Measurements from ENCODE around the gene RETREG1. TPM values are rescaled to one million over a fixed set of nuclear protein-coding genes. Genes with fewer than 3 reads are reported as not detected.

Gene RETREG1
- polyA plus RNA-seq, 1 of the 3 experiments (the other 2 are of a cell fraction): 0.43 TPM

DNA sequence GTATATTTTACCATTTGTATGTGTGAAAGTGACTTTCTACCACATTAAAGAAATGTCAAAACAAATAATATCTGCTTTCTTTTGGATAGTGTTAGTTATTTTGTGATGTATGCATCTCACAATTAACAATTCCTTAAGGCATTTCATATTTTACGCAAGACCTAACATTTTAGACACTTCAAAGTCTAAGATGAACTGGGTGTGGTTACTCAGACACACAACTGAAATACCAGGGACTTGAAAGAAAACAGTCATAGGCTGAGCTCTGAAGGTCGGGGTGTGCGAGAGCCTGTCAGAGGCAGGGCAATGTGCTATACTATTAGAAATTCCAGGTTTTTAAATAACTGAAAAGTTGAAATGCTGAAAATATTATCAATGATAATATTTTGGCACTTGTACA lies 106.7 kb downstream of the RETREG1 start:
- TF ChIP-seq FOSL2 (IDR thresholded peaks at IDR 0.05; ENCODE audit: borderline replicate concordance, low read depth): no peak
- TF ChIP-seq, protein P1, sequence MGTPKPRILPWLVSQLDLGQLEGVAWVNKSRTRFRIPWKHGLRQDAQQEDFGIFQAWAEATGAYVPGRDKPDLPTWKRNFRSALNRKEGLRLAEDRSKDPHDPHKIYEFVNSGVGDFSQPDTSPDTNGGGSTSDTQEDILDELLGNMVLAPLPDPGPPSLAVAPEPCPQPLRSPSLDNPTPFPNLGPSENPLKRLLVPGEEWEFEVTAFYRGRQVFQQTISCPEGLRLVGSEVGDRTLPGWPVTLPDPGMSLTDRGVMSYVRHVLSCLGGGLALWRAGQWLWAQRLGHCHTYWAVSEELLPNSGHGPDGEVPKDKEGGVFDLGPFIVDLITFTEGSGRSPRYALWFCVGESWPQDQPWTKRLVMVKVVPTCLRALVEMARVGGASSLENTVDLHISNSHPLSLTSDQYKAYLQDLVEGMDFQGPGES (IDR thresholded peaks at IDR 0.05; ENCODE audit: low read depth, low read length): no peak
- TF ChIP-seq ELF1 (IDR thresholded peaks at IDR 0.05): no peak
- TF ChIP-seq TAF1 (IDR thresholded peaks at IDR 0.05; ENCODE audit: borderline replicate concordance, low read depth, low read length): no peak
- TF ChIP-seq, protein P2, sequence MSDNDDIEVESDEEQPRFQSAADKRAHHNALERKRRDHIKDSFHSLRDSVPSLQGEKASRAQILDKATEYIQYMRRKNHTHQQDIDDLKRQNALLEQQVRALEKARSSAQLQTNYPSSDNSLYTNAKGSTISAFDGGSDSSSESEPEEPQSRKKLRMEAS (IDR thresholded peaks at IDR 0.05; ENCODE audit: low read depth): no peak
- no peak for TF ChIP-seq SMC3 (IDR thresholded peaks at IDR 0.05; ENCODE audit: low read depth, low read length)
- no peak for TF ChIP-seq RAD21 (IDR thresholded peaks at IDR 0.05; ENCODE audit: low read length)
- TF ChIP-seq MXI1 (IDR thresholded peaks at IDR 0.05; ENCODE audit: low read depth, low read length): no peak
- TF ChIP-seq JUND (IDR thresholded peaks at IDR 0.05): no peak
- no peak for TF ChIP-seq EZH2phosphoT487 (IDR thresholded peaks at IDR 0.05; ENCODE audit: borderline replicate concordance, low read depth)
- no peak for TF ChIP-seq RCOR1 (IDR thresholded peaks at IDR 0.05; ENCODE audit: low read length)
- TF ChIP-seq, protein P3, sequence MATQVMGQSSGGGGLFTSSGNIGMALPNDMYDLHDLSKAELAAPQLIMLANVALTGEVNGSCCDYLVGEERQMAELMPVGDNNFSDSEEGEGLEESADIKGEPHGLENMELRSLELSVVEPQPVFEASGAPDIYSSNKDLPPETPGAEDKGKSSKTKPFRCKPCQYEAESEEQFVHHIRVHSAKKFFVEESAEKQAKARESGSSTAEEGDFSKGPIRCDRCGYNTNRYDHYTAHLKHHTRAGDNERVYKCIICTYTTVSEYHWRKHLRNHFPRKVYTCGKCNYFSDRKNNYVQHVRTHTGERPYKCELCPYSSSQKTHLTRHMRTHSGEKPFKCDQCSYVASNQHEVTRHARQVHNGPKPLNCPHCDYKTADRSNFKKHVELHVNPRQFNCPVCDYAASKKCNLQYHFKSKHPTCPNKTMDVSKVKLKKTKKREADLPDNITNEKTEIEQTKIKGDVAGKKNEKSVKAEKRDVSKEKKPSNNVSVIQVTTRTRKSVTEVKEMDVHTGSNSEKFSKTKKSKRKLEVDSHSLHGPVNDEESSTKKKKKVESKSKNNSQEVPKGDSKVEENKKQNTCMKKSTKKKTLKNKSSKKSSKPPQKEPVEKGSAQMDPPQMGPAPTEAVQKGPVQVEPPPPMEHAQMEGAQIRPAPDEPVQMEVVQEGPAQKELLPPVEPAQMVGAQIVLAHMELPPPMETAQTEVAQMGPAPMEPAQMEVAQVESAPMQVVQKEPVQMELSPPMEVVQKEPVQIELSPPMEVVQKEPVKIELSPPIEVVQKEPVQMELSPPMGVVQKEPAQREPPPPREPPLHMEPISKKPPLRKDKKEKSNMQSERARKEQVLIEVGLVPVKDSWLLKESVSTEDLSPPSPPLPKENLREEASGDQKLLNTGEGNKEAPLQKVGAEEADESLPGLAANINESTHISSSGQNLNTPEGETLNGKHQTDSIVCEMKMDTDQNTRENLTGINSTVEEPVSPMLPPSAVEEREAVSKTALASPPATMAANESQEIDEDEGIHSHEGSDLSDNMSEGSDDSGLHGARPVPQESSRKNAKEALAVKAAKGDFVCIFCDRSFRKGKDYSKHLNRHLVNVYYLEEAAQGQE (IDR thresholded peaks at IDR 0.05; ENCODE audit: low read depth, low read length): no peak
- TF ChIP-seq NFIC (IDR thresholded peaks at IDR 0.05; ENCODE audit: borderline replicate concordance): no peak
- TF ChIP-seq, protein P4, sequence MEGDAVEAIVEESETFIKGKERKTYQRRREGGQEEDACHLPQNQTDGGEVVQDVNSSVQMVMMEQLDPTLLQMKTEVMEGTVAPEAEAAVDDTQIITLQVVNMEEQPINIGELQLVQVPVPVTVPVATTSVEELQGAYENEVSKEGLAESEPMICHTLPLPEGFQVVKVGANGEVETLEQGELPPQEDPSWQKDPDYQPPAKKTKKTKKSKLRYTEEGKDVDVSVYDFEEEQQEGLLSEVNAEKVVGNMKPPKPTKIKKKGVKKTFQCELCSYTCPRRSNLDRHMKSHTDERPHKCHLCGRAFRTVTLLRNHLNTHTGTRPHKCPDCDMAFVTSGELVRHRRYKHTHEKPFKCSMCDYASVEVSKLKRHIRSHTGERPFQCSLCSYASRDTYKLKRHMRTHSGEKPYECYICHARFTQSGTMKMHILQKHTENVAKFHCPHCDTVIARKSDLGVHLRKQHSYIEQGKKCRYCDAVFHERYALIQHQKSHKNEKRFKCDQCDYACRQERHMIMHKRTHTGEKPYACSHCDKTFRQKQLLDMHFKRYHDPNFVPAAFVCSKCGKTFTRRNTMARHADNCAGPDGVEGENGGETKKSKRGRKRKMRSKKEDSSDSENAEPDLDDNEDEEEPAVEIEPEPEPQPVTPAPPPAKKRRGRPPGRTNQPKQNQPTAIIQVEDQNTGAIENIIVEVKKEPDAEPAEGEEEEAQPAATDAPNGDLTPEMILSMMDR (IDR thresholded peaks at IDR 0.05): no peak
- no peak for TF ChIP-seq RFX5 (IDR thresholded peaks at IDR 0.05; ENCODE audit: low read length)
- WGBS (ENCODE audit: low lambda C conversion rate): 92% methylated on average over 3 of the region's 3 CpGs
- POLR2A ChIA-PET: no interaction called here
- no peak overlapping the region for H3K4me2 ChIP-seq
- H3K27ac ChIP-seq (ENCODE audit: low read depth in 2 of 2, low read length in 1 of 2): no peak overlapping the region
- no peak overlapping the region for H3K9ac ChIP-seq
- no peak for DNase-seq
- no peaks in the 10 kb centered on the region for H3K36me3 ChIP-seq (replicated peaks in 1 of 2; ENCODE audit: control insufficient read depth in 1 of 2, insufficient read depth in 2 of 2, low read length in 1 of 2)
- H3K9me3 ChIP-seq: no peaks in the 10 kb centered on the region
- no peaks in the 10 kb centered on the region for H4K20me1 ChIP-seq (ENCODE audit: insufficient read depth)
- no peaks in the 10 kb centered on the region; a peak in 1 of 4 replicates for H3K4me1 ChIP-seq (ENCODE audit: control insufficient read depth in 1 of 2, insufficient read depth in 2 of 2, low read depth in 1 of 2, low read length in 1 of 2)
- H3F3A ChIP-seq (replicated peaks; ENCODE audit: insufficient read depth): no peaks in the 10 kb centered on the region
- H3K27me3 ChIP-seq (ENCODE audit: insufficient read depth): no peaks in the 10 kb centered on the region; the same call in 1 of the 2 replicates
- no peak overlapping the region for H2AFZ ChIP-seq (ENCODE audit: low read depth)
- no peak overlapping the region for H3K4me3 ChIP-seq (ENCODE audit: low read depth in 2 of 2, low read length in 1 of 2)
- no peaks in the 10 kb centered on the region for H3K79me2 ChIP-seq (ENCODE audit: insufficient read depth)
- CTCF ChIA-PET: interaction anchor here (0.7 to 1.7 kb wide), 4 partner anchors 11 to 156 kb away, joined by 3 to 6 read pairs (median 4); no protein-coding TSS in a partner anchor
- H3K9me2 ChIP-seq: no peaks in the 10 kb centered on the region

Data from SK-N-SH (cell line).